Stimulated activated CD4-positive, alpha-beta T cell treated with anti-CD3 and anti-CD28 coated beads, Interleukin-12 subunit alpha, Interleukin-12 subunit beta, amount 100 ng/mL, for 48 hours (primary cell): ENCODE measurements around the gene TET2.

Source experiments
- DNase-seq, 3 donors: peaks; one replicate each; pipeline ENCODE4 v3.0.0-alpha.2; 2020; ENCODE audit warnings: low read depth in 2 of 3, low spot score in 1 of 3

TET2 gene

DNA sequence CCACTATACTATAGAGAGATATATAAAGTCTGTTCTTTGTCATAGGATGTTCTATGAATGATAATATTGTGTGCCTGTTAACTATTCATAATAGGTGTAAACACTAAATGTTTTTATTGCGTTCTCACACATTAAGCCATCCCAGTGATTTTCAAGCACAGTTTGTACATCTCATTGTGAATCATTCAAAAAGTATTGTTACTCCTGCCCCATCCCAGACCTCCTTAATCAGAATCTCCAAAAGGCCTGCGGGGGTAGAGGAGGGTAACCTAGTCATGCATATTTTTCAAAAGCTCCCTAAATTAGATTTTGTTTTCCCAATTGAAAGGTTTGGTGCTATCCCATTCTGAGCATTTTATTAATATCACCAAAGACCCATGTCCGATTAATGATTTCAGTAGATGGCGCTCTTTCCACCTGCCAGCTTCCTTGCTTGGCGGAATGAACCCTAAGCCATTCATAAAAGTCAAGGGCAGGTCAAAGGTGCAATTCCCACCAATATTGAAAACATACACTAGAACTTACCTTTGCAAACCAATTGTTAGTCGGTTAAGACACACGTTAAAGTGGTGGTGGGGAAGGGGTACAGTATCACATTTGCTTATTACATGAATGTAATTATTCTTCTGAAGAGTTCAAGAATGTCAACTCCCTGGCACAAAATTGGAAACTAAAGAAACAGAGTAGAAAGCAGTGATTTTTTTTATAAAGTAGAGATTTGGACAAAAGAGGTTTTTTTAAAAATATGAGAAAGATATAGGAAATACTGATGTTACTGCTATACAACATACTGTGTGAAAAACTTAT, 5.8 kb upstream of the TET2 start:
- DNase-seq: peak in 1 of 3 donors; percentile 38

DNA sequence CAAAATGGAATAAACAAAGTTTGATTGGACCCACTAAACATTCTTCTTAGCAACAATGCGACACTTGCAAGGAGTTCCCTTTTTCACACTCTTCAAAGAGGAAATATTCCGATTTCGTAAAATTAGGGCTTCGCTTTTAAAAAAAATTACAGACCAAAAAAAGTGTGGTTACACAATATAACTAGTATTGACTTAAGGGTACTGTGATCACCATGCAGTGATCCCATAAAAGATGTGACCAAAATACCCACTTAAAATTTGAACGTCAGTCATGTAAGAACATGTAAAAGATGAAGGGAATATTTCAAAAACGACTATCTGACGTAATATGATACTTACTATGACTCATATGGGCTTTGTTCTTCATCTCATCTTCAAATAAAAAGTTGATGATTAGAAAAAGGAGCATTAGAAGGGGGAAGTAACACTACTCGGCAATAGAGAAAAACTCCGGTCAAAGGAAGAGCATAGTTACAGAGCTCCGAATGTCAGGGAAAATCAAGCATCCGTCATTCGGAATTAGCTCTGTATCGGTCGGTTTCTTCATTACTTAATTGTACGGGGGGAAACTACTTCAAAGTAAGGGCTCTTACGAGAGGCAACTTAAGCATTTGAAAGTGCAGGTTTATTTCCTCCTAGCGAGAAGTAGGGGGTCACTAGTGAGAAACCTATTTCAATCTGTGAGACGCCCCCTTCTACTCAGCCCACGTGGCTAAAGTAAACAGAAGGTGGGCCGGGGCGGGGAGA, 1.3 kb upstream of the TET2 start:
- no peak for DNase-seq

DNA sequence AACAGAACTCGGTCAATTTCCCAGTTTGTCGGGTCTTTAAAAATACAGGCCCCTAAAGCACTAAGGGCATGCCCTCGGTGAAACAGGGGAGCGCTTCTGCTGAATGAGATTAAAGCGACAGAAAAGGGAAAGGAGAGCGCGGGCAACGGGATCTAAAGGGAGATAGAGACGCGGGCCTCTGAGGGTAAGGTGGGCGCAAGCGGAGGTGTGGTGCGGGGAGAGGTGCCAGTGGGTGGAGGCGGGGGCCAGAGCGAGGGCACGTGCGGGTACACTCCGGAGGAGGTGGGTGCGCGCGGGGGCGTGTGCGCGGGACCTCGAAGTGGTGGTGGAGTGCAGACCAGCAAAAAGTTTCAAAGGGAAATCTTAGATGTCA, 787 bp upstream of the TET2 start:
- DNase-seq: peak in 1 of 3 donors; percentile 14

DNA sequence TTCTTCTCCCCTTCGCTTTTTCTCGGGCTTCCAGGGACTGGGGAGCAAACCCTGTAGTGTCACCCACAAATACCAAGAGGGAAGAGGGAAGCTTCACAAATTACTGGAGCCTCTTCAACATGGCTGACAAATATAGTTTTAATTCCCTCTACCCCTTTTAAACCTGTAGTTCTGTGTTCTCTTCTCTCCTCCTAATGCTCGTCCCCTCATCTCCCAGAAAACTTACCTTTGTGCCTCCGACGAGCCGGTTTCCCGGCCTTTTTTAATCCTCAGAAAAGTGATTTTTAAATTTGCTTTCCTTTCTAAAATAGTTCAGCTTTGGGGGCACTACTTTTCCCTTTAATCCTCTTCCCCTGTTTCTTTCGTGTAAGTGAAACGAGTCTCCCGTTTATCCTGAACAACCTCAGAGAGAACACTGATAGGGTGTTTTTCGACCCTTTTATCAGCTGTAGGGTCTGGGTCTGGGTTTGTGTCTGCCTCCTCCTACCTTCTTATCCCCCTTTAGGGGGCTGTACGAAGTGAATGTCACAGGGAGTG, 408 bp downstream of the TET2 start:
- DNase-seq: no peak

DNA sequence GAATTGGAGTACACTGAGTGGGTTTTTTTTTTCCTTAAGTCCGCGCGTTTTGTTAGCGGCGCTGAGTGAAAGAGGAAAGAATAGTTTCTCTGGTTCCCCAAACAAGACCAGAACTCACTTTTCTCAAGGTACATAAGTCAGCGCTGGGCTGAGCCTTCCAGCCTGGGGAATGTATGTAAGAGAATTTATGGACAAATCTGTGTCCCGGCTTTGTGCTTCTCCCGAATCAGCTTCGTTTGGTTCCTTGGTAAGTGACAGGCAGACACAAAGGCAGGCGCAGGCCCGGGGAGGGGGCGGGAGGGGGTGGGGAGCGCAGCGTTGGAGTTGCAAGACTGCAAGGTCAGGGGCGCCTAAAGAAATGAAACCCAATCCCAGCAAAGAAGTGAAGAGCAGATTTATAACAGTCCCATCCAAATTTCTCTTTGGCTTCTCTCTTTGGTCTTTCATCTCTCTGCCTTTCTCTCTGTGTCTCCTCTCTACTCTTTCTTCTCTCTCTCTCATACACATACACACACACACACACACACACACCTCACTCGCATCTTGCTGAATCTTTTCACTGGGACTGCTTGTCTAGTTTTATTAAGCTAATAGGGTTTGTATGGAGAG, 981 bp downstream of the TET2 start:
- peak in 2 of 3 donors; percentile 20 to 22 for DNase-seq

DNA sequence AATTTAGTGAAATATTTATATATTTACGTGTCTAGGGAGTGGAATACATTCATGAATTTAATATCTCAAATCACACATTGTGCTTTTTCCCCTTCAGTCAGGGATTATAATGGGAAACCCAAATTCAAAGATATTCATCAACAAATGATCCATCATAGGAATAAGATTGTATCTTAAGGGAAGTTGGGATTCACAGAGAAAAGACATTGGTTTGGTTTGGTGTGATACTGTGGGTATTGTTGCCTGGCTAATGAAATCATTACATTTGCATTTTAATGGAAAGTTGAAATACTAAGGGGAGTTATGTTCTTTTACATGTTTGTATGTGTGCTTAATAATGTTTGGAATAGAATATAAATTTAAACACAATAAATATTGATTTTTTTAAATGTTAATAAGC, 1.7 kb downstream of the TET2 start:
- no peak for DNase-seq

DNA sequence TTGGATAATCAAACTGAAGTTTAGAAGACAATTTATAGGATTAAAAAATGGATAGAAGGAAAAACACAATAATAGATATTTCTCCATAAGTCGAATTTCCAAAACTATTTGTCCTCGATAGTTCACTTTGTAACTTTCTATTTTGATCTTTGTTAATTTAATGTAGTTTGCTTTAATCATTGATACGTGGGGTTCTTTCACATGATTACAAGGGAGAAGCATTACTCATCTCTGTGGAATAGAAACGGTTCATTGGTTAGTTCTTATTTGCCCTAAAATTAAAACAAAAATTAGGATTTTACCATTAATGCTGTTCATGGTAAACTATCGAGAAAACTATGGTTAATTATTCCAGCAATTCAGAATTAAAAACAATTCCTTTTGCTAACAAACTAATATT, 2.1 kb downstream of the TET2 start:
- DNase-seq: no peak

DNA sequence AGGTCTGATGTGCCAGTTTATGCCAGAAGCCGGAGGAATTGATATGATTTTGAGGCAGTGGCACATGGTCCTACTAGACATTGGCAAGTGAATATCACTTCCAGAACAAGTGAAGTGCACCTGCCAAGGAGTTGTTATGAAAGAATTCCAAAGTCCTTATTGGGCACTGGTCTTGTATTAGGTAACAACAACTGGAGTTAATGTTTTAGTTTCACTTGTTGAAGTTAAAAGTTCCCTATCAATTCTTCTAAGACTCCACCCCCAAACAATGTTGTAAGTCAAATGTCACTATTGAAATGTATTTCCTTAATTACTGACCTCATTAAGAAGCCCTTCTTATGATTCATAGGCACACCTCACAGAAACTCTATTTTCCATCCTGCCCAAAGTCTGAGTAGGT, 3.1 kb downstream of the TET2 start:
- DNase-seq: no peak

DNA sequence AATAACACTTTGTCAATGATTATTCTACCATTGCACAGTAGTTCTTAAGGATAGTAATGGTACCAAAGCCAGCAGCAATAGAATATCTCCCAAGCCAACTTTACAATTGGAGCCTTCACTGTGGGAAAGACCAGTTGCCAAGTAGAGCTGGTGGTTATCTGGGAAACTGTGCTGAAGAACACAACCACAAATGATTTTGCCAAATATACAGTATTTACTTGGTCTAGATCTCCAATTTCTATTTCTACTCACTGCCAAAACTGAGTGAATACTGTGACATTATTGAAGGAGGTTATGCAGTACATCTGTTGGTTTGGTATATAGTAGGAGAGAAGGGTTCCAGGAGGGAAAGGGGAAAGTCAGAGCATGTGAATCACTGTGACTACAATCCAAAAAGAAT, 3.8 kb downstream of the TET2 start:
- no peak for DNase-seq

DNA sequence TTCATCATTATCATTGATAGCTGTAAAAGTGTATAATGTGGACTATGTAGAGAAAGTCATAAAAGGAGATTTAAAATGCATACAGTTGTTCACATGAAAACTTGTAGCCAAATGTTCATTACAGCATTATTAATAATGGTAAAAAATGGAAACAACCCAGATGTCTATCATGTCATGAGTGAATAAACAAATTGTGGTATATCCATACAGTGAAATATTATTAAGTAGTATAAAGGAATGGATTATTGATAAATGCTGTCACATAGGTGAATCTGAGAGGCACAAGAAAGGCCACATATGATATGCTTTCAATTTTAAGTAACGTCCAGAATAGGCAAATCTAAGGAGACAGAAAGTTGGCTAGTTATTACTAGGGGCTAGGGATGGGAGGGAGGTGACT, 7.1 kb downstream of the TET2 start:
- no peak for DNase-seq

DNA sequence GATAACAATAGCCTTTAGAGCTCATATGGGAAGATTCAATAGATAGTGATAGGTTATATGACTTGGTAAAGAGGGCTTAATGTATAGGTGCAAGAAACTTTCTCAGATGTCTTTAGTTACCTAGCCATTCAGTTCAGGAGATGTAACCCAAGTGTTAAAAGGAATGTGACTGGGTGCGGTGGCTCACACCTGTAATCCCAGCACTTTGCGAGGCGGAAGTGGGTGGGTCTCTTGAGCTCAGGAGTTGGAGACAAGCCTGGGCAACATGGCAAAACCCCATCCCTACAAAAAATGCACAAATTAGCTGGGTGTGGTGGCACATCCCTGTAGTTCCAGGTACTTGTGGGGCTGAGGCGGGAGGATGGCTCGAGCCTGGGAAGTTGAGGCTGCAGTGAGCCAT, 7.9 kb downstream of the TET2 start:
- no peak for DNase-seq

DNA sequence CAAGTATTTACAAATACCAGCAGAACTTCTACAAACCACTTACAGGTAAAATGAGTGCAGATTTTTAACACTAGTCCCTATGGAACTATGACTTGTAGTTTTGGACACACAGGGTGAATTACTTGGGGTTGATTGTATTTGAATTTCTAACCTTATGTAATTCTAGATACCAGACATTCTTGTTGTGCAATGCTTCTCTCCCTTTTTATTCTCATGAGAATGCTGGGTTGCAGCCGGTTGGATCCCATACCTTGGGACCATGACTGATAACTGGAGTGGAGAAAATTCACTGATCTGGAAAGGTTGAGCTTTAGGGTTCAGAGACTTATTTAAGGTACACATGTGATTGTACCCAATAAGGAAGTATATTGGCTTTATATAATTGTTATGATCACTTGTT, 8.8 kb downstream of the TET2 start:
- no peak for DNase-seq

DNA sequence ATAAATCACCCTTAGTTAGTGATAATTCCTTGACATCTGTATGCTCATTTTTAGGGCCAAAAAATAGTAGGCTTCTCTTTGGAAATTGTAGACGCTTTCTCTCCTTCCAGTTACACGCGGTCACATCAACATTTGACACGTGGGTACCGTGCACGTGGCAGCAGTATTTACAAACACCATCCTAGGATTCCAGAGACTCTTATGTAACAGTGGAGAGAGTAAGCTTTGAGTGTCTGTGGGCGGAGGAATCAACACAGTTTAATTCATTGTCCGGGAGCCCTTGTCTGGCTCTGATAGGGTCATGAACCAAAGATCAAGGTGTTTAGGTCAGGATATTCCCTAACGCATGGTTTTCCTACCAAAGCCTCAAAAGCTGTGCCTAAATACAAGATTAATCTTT, 12.2 kb downstream of the TET2 start:
- DNase-seq: no peak

DNA sequence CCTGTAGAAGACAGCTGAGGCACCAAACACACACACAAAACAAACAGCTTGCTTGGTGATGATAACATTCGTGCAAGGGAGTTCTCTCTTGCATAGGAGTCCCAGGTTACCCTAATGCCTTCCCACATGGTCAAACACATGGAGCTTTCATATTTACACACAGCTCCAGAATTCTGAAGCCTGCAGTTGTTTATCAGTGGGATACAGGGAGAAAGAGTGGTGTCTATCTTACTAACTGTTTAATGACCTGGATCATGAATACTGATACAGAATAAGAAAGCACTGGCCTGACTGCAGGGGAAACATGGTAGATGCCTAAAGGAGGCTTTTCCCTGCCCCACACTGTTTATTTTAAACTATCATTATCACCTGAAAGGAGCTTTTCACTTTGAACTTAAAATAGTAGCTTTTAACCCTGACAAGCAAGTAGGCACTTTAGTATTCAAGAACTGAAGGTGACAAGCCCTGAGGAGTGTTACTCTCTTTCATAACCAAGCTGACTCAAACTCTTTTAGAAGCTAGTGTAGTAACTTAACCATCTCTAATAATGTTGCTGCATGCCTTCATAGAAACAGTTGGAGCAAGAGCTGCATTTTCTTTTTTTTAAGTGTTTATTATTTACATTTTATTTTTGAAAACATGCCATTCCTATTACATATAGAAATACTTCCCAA, 15.6 kb downstream of the TET2 start:
- DNase-seq: no peak

DNA sequence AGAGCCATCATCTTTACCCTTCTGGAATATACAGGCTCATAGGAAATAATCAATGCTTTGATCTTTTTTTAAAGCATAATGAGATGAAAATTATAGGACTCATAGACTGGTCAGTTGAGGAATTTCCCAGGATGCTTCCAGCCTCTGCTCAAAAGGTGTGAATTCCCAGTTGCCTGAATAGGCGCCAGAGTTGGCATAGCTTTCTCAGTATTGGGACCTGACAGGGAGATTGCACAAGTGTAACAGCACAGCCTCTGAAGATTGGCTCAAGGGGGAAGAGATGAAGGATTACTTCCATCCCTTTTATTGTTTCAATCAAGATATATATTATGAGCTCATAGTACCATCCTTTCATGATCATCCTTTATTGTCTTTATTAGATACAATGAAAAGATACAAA, 17.9 kb downstream of the TET2 start:
- no peak for DNase-seq

DNA sequence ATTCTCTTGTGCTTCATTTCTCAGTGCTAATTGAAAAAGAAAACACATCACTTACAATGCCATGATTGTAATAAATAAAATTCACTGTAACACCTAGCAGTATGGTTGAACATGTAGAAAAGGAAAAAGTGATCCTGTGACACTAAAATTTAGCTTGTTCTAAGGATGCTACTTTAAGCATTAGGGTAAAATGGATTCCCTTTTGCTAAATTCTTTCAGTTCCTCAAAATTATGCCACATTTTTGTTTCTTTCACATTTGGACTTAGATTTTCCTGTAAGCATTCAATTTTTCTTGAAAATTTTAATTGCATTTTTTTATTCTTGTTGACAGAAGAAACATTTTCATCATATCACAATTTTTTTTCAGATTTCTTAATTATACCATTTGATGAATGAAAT, 19.4 kb downstream of the TET2 start:
- DNase-seq: no peak

DNA sequence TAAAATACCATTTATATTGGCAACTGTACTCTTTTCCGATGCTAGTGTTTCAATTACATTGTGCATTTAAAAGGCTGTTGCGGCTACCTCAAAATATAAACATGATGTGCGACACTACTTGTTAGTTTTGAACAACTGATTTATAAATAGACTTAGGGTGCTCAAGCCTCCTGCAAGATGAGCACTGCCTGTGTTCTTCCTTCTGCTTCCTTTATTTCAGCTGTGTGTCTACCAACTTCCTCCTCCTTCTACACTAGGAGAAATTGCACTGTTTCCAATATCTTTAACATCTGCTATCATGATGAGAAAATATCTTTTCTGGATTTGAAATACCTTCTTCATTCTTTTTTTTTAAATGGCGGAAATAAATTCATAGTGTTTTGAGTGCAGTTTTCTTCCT, 24.0 kb downstream of the TET2 start:
- DNase-seq: no peak

DNA sequence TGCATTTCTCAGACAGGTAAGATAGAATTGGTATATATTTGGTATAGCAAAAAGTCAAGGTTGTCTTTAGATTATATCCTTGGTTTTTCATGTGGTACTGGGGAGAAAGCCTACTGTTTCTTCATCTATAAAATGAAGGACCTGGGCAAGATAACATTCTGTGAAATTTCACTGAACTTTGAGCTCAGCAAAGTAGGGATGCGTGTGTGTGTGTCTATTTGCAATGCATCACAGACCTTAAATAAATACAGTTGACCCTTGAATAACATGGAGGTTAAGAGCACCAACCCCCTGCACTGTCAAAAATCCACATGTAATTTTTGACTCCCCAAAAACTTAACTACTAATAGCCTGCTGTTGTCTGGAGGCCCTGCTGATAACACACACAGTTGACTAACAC, 25.2 kb downstream of the TET2 start:
- no peak for DNase-seq

DNA sequence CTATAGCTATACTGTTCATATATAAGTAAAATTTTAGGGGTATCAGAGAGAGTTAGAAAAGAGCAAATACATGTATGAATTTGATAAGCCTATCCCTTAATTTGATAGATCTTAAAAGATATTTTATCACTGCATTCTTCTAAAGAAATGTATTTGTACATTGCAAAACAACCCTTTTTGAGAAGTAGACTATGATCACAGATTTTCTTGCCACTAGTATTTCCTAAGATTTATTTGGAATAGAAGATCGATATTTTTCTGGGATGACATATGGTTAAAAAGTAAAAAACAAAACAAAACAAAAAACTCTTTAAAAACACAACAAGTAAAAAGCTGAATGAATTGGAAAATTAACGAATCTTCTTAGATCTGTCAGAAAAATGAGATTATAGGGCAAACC, 27.4 kb downstream of the TET2 start:
- no peak for DNase-seq

DNA sequence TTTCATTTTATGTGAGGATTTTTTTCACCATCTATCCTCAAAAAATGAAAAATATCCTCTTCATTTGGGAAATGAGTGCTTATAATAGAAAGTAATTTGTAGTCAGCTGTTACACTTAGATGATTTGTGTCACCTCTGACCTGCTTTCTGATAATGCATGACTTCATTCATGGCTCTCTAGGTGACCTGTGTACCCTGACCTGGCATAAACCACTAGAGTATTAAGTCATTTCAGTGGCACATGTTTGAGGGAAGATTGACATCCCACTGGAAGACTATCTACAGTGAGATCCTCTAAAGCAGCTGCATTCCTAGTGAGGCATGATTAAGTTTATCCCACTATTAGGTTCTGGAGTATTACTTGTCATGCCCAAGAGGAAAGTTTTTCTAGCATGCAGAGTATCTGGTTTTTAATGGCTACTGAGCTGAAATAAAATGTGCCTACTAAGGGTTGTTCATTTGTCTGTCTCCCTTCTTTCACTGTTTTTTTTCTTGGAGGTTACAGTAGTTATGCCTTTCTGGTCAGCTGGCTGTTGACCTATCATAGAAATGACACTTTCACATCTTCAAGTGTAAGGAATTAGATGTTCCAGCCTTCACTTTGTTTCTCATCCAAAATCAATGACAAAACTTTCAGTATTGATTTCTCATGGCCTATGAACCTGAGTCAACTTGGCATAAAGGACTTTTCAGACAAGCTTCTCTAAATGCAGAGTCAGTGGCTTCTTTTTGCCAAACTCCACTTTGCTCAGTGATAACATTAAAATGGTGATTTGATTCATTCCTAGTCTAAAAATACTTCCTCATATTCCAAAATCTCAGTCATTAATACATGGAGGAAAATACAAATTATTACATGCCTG, 33.1 kb downstream of the TET2 start:
- no peak for DNase-seq

DNA sequence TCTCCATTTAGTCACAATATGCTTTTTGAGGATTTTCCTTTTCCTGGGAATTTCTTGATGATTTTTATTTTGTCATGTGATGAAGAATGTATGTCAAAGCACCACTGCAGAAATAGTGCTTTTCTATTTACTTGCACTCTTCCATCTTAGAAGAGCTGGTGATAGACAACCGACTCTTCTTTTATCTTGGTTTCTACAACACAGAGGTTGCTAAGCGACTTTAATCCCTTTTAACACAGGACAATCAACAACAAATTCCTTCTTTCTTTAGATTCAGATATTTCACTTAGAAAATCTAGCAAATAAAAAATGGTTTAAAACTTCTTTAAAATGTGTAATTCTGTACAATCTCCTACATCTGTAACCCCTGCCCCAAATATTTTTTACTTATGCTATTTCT, 34.6 kb downstream of the TET2 start:
- DNase-seq: no peak
